Measurements from ENCODE around the gene FLNA.
"Not testable (repeated sequence)": the region's sequence is repeated elsewhere in the genome, so short reads cannot be mapped to it uniquely, and the experiment has no call there.

The FLNA gene

DNA sequence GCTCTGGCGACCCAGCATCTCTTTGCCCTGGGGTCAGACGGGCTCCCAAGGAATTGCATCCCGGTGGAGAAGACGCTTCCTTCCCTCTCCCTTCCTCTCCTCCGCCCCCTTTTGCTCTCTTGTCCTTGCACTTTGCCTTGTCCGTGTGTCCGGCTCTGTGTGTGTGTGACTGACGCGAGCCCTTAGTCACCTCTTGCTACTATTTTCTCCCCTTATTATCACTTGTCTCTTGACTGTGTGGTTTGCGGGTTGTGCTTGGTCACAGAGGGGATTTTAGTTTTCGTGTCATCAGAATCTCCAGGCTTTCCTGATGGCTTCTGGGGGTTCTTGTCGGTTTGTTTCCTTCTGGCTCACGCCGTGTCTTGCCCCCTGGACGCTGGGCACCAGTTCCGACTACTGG is 31.4 kb downstream of the FLNA start:
- not testable (repeated sequence) for DNase-seq (ENCODE audit: low read depth)

- DNase-seq (ENCODE audit: low read depth), result not testable (repeated sequence)
Measured at GRCh38 chrX:154341399-154342298, 32.8 kb downstream of the FLNA start.

GRCh38 chrX:154334496-154334895 is 39.9 kb downstream of the FLNA start:
- no peak for DNase-seq (ENCODE audit: low read depth)

DNA sequence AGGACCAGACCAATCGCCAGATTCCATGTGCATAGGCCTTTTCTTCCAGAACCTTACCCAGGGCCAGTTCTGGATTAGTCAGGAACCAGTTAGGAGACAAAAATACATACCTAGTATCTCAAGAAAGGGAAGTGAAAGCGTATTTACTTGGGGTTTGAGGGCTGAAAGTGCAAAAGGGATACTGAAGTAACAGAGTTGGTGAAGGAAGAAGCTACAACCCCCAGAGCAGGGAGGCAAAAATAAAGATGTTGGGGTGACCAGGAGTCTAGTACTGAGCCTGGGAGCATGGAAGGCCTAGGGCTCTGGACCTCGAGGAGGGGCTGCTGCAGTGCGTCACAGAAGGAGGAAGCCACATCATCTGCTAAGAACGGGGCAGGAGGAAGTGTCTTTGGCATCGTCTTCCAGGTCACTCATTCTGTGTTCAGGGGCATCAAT is 40.6 kb downstream of the FLNA start:
- DNase-seq (ENCODE audit: low read depth), result no peak

DNA sequence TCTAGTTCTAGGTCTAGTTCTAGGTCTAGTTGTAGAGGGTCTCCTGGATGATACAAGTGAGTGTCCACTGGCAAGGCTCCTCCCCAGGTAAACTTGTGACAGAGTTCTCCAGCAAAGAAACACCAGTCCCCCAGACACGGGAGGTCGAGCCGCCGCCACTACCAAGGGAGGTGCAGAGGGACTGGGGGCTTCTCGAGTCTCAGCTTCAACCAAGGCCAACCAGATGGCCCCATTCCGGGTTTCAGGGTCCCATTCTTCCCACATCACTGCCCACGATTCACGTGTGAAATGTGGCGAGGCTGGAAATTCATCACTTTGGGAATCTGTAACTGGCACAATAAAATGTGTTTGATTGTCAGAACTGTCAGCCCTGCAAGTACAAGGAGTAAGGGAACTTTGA is 41.3 kb downstream of the FLNA start:
- DNase-seq (ENCODE audit: low read depth), result no peak

- no peak for DNase-seq (ENCODE audit: low read depth)
Measured at GRCh38 chrX:154332561-154332960, 41.9 kb downstream of the FLNA start.

DNA sequence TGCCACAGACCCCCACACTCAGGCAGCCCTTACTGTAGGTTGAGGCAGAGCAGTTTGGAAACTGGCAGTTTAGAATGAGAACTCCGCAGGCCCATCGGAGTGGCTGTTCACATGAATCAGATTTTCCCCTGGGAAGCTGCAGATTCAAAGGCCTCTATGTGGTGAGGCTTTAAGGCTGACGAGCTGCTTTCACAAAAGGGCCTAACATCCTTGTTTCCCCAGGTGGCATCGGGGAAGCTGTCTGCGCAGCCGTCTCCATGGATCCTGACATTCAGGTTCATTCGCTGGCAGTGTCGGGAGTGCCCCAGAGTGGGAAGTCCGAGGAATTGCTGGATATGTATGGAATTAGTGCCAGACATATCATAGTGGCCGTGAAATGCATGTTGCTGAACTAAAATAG is 45.1 kb downstream of the FLNA start:
- DNase-seq (ENCODE audit: low read depth), result no peak

DNA sequence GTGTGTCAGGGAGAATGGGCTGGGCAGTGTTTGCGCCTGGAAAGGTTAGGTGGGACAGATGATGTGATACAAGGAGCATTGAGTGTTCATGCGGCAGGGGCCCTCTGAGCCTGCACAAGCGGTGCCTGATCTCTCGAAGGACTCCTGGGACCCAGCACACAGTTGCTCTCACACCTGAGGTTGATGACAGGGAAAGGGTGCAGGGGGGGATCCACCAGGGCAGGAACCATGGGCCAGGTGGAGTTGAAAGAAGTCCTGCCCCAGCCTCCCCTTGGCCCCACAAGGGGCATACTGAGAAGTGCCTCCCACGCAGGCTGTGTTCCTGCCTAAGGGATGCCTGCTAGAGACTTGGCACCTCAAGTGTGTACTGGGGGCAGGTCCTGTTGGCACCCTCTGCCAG is 45.8 kb downstream of the FLNA start:
- no peak for DNase-seq (ENCODE audit: low read depth)

DNA sequence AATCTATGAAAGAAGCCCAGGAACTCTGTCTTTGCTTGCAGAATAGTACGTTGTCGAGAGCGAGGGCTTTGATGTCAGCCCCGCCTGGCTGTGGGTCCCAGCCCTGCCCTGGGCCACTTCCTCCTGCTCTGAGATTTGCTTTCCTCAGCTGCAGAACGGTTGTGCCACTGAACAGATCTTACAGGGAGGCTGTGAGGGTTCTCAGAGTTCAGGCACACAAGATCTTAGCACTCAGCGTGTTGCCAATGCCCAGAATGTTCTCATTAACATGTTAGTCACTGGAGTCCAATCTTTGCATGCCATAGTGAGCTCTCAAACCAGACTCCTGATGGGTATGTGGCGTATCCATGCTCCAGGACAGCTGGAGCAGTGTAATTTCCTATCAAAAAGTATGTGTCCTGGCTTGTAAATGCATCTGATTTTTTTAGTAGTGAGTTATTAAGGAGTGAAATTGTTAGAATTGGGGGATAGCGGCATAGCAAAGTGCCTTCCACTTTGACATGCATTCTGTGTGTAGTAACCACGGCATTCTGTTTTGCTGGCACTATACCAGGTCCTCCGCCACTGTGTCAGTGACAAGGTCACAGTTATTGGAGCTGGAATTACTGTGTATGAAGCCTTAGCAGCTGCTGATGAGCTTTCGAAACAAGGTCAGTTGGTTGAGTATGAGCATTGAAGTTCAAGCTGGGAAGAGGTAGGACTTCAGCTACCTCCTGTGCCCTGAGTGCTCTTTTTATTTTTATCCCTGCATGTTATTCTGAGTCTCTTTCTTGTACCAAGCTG is 47.2 kb downstream of the FLNA start:
- no peak for DNase-seq (ENCODE audit: low read depth)

- no peak for DNase-seq (ENCODE audit: low read depth)
Measured at GRCh38 chrX:154325541-154325940, 48.9 kb downstream of the FLNA start.

DNA sequence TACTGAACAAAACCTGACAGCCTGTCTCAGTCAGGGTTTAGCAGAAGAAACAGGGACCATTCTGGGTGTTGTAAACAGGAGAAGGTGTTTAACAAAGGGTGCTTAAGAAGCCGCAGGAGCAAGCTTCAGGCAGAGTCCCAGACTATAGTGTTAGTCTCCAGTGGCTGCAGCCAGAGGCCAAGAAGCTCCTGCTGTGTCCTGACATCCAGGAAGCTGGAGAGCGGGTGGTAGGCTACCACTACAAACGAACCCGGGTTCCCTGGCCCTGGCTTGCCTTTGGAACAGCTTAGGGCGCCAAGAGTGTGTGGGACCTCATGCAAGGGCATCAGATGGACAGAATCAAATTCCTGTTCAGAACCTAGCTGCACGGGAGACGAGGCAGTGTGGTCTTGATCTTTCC is 50.9 kb downstream of the FLNA start:
- no peak for DNase-seq (ENCODE audit: low read depth)

DNA sequence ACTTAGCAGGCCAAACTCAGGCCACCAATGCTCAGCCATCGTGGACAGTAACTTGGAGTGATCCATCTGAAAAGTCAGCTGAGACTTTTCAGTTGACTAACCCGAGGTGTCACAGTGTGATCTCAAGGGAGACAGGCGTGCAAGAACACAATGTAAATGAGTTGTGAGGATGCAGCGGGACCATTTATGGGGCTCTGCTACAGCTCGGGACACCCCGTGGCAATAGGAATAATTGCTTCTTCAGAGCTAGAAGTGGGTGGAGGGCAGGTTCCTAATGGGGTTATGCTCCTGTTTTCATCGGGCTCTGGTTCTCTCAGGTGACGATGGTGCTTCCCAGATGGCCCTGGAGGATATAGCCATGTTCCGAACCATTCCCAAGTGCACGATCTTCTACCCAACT is 51.5 kb downstream of the FLNA start:
- no peak for DNase-seq (ENCODE audit: low read depth)

DNA sequence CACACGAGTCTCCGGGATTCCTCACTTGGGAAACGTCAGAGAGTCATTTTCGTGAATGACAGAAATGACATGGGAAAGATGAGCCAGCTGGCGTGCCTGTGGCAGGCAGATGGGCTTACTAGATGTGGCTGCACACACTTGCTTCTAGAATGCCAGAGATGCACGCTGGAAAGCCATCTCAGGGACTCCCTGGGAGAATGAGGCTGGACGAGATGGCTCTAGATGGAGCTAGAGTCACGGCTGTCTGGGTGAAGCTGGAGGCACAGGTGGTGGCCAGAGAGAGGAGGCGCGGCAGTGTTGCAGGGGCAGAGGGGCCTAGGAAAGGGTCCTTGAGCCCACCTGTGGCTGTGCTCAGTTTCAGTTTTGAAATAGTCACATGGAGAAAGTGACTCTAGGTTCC is 52.8 kb downstream of the FLNA start:
- no peak for DNase-seq (ENCODE audit: low read depth)

DNA sequence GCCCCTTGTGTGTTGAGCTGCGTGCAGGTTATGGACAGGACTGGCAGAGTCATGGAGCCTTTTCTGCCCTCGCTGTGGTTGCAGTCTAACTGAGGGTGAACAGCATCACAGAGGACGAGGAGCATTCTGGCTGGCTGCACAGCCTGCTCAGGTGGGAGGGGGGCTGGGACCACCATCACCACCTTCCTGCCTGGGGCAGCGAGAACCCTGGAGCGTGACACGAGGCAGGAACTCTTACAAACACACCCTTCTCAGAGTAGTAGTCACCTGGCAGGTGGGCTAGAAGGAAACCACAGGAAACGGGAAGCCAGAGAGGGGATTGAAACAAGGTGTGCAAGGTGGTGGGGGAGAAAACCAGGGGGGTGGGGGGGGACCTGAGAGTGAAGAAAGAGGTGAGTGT is 53.3 kb downstream of the FLNA start:
- no peak for DNase-seq (ENCODE audit: low read depth)

GRCh38 chrX:154320406-154320805 is 54.0 kb downstream of the FLNA start:
- DNase-seq (ENCODE audit: low read depth), result no peak

GRCh38 chrX:154317391-154317995 is 56.9 kb downstream of the FLNA start:
- no peak for DNase-seq (ENCODE audit: low read depth)

DNA sequence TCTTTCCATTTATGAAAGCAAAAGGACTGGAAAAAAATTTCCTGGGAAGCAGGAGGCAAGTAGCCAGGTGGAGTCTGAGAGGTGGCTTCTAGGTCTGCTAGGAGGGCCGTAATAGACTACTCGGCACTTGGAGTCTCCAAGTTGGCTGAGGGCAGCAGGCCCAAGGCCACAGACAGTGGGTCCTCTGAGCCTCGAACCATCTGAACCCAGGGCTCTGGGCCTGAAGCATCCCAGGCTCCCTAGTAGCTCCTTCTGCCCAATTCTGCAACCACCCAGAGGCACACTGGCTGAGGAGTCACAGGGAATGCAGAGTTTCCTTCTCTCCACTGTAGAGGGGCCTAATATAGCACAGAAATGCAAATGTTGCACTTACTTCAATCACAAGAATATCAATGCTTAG is 59.0 kb downstream of the FLNA start:
- no peak for DNase-seq (ENCODE audit: low read depth)

DNA sequence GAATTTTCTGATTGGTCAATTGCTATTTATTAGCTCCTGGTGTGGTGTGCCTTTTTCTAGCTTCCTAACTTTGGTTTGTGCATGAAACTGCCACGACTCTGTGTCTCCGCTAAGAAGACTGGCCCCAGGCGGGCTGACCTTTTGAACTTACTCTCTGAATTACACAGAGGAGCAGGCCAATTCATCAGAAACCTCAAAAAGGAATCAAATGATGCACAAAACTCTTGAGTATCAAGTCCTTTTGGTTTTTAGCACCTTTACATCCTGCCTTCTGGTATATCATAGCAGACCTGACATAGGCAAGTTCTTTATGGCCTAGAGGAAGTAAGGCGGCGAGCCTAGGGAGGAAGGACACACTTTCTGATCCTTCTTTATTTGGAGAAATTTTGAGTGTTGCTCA is 61.3 kb downstream of the FLNA start:
- DNase-seq (ENCODE audit: low read depth), result no peak

GRCh38 chrX:154312116-154312515 is 62.3 kb downstream of the FLNA start:
- DNase-seq (ENCODE audit: low read depth), result no peak

DNA sequence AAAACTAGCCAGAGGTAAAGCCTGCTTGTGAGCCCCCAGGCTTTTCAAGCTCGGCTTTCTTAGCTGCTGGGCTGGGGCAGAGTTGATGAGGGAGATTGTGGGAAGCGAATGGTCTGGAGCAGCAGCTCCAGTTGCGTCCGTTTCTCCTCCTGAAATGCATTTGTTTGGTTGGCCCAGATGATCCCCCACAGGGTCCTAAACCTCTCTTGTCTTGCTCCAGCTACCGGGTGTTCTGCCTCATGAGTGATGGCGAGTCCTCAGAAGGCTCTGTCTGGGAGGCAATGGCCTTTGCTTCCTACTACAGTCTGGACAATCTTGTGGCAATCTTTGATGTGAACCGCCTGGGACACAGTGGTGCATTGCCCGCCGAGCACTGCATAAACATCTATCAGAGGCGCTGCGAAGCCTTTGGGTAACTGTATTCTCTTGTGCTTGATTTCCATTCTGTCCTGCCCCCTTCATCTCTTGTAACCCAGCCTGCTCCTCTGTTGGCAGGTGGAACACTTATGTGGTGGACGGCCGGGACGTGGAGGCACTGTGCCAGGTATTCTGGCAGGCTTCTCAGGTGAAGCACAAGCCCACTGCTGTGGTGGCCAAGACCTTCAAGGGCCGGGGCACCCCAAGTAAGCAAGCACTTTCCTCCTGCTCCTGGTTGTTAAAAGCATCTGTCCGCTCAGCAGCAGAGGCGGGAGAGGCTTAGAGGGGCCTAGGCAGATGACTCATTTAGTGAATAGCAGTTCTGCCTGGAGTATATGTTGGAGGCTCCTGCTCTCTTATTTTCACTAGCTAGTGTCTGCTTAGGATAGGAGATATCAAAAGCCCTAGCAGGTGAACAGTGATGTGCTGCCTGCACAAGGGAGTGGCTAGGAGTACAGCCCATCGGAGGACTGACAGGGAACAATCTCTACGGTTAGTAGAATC is 63.6 kb downstream of the FLNA start:
- DNase-seq (ENCODE audit: low read depth), result no peak

DNA sequence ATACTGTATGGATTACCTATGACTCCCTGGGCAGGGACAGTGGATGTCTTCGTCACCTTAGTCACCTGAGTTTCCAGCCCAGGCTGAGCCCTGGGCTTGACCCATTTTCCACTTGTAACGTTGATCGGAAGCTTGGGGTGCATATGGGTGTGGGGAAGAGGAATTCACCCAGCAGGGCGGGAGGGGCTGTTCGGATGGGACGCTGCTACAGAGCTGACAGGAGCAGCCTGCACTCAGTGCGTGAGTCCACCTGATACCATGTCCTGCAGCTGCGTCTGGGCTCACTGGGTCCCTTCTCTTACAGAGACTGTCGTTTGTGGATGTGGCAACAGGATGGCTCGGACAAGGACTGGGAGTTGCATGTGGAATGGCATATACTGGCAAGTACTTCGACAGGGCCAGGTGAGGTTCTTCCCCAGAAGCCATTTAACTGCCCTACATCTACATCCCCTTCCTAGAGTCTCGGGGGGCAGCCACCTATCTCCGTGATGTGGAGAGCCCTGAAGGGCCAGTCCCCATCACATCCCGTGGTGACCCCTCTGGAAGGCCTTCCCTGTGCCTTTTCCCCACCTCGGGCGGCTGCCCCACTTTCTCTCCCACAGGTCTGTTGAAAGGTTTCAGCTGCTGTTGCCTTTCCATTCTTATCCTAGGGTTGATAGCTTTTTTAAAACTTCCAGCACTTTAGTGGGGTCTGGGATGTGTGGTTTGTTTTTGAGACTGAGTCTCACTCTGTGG is 65.2 kb downstream of the FLNA start:
- DNase-seq (ENCODE audit: low read depth), result no peak

All from stimulated activated CD4-positive, alpha-beta T cell treated with anti-CD3 and anti-CD28 coated beads, Interleukin-2, amount 100 ng/mL, for 4 hours (primary cell).